Amniotic epithelial cell (primary cell): ENCODE results near the gene PYGB.

ENCODE experiments used
- DNase-seq: peaks from one replicate; pipeline ENCODE4 v3.0.0-alpha.2; 2010; ENCODE audit warnings: low read depth

The PYGB gene

DNA sequence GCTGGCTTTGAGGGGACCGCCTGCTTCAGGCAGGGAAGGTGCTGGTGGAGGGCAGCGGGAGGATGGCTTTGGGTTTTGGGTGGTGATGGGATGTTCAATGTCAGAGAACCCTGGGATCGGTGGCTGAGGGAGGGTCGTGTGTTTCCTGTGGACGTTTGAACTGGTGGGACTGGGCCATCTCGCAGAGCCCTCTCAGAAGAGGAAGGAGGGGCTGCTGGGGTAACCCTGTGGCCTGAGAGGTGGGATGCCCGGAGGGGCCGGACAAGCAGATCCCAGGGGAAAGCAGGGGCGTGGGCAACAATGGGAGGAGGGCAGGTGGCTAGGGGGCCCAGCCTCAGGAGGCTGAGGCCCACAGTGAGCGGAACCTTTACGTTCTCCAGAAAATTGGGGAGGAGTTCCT, 34.9 kb downstream of the PYGB start:
- no peak for DNase-seq

DNA sequence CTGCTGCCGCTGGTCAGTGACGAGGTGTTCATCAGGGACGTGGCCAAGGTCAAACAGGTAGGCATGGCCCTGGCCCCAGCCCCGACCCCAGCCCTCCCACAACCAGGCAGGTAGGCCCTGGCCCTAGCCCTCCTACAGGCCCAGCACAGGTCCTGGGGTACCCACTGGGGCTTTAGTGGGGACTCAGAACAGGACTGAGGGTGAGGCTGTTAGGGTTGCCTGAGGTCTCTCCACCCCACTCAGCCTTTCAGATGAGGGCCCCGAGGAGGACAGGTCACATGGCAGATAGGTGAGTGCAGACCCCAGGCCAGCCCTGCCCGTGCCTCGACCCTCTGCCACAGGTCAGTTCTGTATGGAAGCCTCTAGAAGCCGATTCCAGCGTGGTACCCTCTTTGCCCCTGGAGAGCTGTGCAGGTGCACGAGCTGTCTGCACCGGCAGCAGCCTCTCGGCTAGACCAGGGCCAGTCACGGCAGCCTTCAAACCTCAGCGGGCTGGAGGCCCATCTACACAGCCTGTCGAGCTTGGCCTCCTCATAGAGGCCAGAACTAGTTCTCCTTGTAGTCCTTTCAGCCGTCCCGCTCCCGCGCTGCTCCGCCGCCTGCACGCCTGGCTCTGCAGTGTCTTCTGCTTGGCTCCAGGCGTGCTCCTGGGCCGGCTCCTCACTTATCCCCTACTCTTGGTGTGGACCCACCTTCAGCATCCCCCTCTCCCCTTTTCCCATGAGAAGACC, 35.5 kb downstream of the PYGB start:
- no peak for DNase-seq

DNA sequence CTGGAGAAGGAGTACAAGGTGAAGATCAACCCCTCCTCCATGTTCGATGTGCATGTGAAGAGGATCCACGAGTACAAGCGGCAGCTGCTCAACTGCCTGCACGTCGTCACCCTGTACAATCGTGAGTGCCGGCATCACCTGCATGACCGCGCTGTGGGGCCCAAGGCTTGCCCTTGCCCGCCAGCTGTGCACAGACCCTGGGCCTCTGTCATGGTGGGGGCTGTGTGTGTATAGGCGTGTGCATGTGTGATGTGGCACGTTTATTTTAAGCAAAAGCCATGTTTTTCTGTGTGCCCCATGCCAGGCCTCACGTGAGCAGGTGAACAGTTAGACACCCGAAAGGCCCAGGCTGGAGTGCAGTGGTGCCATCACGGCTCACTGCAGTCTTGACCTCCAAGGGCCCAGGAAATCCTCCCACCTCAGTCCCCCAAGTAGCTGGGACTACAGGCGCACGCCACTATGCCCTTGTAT, 36.3 kb downstream of the PYGB start:
- DNase-seq = no peak

DNA sequence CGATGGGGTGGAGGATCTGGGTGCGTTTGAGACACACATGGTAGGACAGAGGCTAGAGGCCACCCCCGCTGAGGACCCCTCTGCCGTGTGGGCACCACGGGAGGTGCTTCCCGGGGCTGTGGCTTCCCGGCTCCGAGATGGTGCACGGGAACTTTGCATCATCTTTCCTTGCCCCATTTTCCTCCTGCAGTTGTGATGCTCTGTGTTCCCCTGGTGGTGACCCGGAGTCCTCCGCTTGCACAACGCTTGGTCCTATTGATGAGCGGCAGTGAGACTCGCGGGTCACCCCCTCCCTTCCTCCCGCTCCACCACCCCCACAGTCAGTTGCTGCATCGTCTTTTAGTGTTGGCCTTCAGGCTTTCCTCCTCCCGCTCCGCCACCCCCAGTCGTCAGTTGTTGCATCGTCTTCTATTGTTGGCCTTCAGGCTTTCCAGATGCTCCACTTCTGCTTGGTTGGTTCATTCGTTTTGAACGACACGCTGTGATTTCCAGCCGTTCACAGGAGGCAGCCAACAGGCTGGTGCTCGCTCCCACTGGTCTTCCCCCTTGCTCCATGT, 37.3 kb downstream of the PYGB start:
- no peak for DNase-seq

DNA sequence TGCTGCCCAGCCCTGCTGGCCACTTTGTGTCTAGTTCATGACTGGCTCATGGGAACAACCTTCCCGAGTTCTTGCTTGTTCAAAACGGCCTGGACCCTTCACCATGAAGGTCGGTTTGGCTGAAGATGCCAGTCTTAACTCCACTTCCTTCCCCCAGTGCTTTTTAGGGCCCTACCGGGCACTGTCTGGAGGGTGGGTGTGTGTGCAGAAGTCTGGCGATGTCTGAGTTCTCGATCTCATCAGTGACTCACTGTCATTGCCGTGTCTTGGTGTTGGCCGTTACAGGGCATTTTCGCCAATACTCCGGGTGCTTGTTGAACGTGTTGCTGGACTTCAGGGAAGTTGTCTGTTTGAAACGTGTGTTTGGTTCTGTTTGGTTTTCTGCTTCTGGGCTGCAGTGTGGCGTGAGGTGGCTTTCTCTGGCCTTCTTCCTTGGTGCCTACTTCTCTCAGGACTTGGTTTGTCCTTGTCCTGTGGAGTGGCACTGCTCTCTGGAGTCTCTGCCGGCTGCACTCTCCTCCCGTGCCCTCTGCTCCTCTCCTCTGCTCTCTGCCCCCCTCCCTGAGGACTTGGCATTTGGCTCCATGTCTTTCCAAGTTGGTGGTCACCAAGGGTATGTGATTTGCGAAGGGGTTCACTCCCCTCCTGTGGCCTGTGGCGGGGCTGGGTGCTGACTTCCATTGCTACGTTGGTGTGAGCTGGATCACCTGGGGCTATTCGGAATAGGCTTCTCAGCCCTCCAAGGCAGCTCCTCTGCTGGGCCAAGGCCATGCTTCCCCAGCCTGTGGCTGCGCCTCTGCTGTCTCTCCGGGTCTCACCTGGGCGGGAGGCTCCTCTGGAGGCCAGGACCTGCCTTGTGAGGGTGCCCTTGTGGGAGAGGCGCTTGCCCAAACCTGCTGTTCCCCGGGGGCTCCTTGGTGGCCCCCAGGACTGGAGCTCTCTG, 38.2 kb downstream of the PYGB start:
- DNase-seq = no peak

DNA sequence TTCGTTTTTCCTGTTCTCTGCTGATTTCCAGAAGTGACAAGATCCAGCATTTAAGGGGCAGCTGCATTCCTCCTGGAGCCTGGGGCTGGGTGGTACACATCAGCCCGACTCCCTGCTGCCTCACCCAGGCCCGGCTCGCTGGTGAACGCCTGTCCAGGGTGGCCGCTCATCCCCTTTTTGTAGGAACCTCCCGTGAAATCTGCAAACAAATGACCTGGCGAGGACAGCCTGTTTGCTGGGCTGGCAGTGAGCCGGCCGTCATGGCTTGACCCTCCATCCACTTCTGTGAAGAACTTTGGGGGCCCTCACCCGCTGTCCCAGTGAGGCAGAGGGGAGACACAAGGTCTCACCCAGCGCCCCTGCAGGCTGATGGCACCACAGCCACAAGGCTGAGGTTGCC, 39.0 kb downstream of the PYGB start:
- DNase-seq = no peak

DNA sequence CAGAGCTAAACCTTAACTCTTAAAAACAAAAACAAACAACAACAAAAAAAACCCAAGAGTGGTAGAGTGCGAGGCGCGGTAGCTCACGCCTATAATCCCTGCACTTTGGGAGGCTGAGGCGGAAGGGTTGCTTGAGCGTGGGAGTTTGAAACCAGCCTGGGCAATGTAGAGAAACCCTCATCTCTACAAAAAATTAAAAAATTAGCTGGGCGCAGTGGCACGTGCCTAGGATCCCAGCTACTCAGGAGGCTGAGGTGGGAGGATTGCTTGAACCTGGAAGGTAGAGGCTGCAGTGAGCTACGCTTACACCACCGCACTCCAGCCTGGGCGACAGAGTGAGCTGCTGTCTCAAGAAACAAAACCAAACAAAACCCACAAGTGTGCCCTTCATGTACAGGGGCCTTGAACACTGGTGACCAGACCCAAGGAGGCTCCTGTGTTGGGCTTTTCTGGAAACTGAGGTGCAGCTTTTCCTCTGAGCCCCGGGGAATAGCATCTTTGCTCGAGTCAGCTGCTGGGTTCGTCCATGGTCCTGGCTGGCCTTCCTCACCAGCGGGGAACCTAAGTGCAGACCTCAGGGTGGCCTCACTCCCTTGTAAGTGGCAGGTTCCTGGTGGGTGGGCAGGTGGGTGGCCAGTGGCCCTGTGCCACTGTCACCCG, 39.9 kb downstream of the PYGB start:
- no peak for DNase-seq

DNA sequence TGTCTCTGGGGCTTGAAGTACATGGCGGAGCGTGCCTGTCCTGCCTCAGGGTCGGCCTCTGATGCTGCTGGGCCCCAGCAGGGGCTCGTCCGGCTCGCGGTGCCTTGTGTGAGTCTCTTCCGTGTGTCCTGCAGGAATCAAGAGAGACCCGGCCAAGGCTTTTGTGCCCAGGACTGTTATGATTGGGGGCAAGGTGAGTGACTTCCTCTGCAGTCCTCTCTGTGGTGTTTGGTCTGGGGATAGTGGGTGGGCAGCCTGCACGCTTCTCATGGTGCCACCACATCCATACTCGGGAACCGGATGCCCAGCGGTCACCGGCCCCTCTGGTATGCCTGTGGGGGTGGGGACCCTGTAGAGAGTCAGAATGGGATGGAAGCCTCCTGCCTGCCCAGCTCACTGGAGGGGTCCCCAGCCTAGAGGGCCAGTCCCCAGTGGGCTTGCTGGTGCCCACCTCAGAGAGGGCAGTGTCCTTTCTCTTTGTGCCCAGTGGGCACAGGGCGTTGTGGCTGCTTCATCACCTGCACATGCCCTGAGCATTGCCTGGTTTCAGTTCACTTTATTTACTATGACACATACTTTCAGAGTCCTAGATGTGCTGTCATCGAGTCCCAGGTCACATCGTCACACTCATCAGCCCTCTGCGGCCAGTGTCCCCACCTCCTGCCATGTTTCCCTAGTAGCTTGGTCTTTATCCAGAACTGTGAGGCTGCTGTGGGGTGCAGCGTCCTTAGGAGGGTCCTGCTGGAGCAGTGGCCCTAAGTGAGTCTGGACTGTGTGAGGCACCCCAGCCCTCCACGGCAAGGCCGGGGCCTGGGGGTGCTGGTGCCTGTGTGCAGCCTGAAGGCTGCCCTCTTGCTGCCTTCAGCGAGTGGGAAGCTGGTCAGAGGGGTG, 40.7 kb downstream of the PYGB start:
- DNase-seq = no peak

DNA sequence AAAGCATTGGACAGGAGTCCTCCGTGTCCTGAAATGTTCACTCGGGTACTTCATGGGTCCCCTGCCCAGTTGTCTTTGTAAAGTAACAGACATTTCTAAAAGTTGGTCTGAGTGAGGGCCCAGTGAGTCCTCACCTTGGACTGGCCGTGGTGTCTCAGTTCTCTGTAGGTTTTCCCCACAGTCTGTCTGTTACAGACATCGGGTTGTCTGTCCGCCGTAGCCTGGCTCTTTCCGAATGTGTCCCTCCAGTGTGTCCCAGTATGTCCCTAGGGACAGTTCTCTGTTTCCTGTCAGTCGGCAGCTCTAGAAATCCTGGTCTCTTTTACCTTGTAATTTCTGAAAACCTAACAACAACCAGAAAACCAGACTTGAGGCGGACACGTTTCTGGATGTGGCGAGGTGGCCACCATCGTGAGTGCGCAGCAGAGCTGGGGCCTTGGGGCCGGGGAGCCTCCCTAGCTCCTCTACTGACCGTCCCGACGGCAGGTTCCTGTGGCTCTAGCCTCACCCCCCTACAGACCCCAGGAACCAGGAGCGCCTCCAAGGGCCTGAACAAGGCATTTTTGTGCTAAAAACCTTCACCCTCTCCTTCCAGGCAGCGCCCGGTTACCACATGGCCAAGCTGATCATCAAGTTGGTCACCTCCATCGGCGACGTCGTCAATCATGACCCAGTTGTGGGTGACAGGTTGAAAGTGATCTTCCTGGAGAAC, 42.2 kb downstream of the PYGB start:
- no peak for DNase-seq

DNA sequence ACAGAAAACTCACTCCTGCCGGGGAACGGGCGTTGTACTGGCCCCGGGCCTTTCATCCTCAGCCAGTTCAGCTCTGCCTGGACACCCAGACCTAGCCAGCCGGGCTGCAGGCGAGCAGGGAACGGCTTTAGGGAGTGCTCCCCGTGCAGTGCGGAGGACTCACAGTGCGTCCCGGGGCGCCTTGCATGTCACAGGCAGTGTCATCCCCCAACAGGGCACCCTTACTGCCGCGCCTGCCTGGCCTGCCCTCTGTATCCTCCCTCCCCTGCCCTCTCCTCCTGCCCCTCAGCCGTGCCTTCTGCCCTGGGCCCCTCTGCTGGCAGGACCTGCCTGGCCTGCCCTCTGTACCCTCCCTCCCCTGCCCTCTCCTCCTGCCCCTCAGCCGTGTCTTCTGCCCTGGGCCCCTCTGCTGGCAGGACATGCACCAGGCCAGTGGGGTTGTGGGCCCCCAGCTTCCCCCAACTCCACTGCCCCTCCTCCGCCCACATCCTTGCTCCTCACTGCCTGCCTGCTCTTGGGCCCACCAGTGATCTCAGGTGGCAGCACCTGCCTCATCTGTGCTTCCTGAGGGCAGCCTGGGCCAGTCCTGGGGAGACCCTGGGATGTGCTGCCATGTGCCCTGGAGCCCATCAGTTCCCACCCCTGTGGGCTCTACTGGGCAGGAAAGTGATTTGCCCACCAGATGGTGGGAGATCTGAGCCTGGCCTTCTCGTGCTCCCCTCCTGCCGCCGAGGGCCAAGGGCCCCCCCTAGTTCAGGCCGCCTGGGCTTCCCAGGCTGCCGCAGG, 43.0 kb downstream of the PYGB start:
- DNase-seq = no peak

DNA sequence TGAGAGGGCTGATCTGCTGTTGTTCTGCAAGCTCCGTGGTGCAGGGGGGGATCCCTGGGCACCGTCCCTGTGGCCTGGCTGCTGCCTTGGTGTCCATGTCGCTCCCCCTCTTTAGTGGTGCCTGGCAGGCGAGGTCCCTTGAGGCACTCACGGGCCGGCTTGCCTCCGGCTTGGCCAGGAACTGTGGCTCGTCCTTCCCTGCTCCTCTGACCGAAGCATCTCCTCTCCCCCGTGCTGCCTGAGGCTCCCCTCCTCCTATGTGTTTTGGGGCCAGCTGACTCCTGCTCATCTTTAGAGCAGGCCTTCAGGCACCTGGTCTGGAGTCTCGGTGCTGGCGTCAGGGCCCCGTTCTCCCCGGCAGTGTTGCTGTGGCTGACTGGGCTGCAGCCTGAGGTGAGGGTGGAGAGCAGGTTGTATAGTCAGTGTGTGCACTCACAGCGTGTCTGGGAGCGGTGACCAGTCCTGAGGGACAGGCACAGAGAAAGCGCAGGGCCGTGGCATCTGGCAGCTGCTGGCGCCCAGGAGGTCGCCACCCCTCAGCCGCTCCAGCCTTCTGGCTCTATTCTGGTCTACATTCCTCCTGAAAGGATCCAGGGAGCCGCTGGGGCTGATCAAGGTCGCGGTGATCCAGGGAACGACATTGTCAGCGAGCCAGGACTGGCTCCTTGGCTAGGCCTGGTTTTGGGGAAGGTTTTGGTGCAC, 43.7 kb downstream of the PYGB start:
- no peak for DNase-seq

DNA sequence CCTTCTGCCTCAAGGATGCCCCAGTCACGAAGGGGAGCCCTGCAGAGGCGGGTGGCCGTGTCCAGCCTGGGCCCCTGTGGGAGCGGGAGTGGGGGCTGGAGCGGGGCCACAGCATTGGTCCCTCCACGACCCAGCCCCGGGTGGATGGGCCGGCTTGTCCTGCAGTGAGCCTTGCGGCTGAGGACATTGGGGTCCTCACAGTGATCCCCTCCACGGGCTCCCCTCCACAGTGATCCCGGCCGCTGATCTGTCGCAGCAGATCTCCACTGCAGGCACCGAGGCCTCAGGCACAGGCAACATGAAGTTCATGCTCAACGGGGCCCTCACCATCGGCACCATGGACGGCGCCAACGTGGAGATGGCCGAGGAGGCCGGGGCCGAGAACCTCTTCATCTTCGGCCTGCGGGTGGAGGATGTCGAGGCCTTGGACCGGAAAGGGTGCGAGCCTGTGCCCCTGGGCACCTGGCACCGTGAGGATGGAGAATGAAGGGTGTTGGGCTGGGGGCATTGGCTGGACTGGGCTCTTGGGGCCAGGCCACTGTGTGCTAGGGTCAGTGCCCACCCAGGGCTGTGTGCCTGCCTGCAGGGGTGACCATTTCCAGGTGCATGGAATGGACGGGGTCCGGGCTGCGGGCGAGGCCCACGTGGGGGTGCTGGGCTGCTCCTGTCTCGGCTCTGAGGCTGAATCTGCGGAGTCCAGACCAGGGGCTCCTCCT, 44.4 kb downstream of the PYGB start:
- no peak for DNase-seq

DNA sequence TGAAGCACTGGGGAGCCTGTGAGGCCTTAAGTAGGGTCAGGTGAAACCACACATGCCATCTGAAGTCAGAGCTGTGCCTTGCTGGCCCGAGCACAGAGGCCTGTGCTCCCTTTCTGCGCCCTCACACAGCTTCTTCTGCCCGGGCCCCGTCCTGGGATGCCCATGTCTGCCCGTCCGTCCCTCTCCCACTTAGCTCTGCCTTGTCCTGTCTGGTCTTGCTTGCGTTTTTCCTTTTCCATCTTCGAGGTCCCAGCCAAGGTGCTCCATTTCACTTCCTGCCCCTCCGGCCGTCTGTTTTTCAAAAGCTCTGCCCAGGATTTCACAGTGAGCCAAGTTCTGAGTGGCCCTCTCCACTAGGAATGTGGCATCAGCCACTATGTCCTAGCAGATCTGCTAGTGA, 45.6 kb downstream of the PYGB start:
- DNase-seq = no peak

DNA sequence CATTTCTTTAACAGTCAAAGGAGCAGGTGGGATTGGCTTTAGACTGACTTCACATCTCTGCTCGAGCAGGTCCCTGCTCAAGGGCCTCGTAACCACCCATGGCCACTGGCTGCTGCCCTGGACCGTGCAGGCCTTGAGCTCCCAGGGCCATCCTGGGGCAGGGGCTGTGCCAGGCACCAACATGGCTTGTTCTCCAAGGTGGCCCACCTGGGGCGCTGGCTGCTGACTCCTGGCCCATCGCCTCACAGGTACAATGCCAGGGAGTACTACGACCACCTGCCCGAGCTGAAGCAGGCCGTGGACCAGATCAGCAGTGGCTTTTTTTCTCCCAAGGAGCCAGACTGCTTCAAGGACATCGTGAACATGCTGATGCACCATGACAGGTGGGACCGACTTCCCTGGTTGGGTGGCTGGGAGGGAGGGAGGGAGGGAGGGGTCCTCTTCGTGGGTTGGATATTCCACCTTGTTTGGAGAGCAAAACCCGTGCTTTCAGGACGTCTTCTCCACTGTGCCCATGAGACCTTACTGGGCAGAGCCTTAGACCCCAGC, 46.1 kb downstream of the PYGB start:
- DNase-seq = no peak

DNA sequence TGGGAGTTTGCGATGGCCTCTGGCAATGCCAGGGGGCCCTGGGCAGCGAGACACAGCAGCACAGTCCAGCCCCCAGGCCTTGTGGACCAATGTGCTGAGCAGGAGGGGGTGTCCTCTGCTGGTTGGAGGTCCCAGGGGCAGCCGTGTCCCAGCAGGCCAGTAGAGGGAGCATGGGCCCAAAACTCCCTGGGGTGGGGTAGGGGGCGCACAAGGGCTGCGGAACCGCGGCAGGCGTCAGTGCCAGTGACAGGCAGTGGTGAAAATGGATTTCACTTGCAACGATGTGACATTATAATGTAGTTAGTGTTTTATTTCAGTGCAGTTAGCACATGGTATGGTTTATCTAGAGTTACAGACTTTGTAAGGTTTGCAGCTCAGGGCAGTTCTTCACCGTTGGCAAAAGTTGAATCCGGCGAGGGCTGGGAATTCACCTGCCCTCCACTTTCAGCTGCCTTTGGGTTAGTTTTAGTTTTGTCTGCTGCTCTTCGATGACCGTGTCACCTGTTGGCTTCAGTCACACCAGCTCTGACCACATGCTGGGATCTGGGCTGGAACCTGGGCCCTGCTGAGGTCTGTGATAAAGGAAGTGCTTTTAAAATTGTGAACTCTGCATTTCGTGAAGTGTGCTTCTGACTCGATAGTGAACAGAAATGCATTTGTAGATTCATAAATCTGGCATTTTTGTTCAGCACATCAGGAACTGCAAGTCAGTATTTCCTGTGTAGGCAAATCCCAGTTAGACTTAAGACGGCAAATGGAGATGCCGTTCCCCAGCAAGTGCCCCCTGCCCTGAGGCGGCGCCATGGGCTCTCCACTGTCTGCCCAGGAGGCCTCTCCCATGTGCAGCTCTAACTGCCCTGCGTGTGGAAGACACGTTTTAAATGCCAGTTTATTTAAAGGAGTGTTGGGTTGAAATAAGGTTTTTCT, 46.8 kb downstream of the PYGB start:
- peak; percentile 42 for DNase-seq

DNA sequence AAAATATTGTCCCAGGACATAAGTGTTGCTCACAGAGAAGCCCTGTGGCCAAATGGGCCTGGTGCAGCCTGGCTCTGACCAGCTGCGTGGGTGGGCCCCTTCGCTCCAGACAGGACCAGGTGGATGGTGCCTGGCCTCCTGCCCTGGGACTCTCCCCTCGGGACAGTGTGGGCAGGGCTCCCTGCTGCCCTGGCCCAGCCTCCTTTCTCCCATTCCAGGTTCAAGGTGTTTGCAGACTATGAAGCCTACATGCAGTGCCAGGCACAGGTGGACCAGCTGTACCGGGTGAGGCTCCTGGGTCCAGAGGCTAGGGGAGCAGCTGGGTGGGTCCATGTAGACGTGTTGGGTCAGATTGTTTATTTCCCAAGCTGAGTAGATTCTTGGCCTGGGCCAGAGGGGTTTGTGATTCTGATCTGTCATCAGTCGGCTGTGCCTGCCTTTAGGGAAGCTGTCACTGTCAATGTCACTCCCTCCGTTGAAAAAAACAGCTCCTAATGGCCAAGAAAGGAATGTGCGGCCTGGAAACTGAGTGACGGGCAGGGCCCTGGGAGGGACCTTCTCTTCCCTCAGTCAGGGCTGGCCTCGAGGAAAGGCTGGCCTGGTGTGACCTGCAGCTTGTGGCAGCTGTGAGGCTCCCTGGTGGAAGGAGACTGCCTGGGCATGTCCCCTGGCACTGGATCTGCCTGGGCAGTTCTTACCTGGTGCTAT, 47.7 kb downstream of the PYGB start:
- DNase-seq = no peak
